ENCODE results near the gene FYB1. TPM values are rescaled to one million over a fixed set of nuclear protein-coding genes. Genes with fewer than 3 reads are reported as not detected.

FYB1 gene
- total and polyA plus RNA-seq, 2 experiments from 2014 or later: not detected

- TF ChIP-seq ZNF331 (CRISPR knock-in tag; IDR thresholded peaks at IDR 0.05; ENCODE audit: low read depth): no peak
- no peak for TF ChIP-seq POLR2AphosphoS5 (IDR thresholded peaks at IDR 0.05; ENCODE audit: low read depth)
- no peak for TF ChIP-seq NANOG (IDR thresholded peaks at IDR 0.05; ENCODE audit: borderline replicate concordance)
- TF ChIP-seq ETS1 (IDR thresholded peaks at IDR 0.05): no peak
- no peak for TF ChIP-seq ZNF462 (CRISPR knock-in tag; IDR thresholded peaks at IDR 0.05)
Observed at GRCh38 chr5:39209924-39210323, 9.4 kb downstream of the FYB1 start (continued).

- Histone ChIP-seq H4K20me1 (replicated peaks; ENCODE audit: insufficient read depth) (no peaks in the 10 kb centered on the region), H3K36me3 (ENCODE audit: insufficient read depth) (no peaks in the 10 kb centered on the region), H3K27me3 (ENCODE audit: insufficient read depth) (no peaks in the 10 kb centered on the region), H3K79me2 (replicated peaks; ENCODE audit: insufficient read depth) (no peaks in the 10 kb centered on the region), H2AFZ (no peak overlapping the region; the same call in 1 of the 2 replicates), H3K27ac (ENCODE audit: low read depth) (no peak overlapping the region), H3F3A (replicated peaks; ENCODE audit: low read depth) (no peaks in the 10 kb centered on the region), H3K9me2 (ENCODE audit: insufficient read depth) (no peaks in the 10 kb centered on the region), H3K4me3 (no peak overlapping the region), H3K4me2 (no peak overlapping the region), H3K4me1 (ENCODE audit: insufficient read depth) (peaks cover 8% of the 10 kb centered on the region; the same call in 1 of the 2 replicates)
- ATAC-seq: peak; percentile 45; the same call in 2 of the 3 replicates
- no peak for TF ChIP-seq CREB1 (CRISPR knock-in tag; IDR thresholded peaks at IDR 0.05; ENCODE audit: low read depth)
- Mint-ChIP-seq H3K36me3 (ENCODE audit: low read depth) (no peaks in the 10 kb centered on the region), H3K9me3 (no peaks in the 10 kb centered on the region), H3K27me3 (ENCODE audit: insufficient read depth, low read depth, poor library complexity) (no peaks in the 10 kb centered on the region), H3K4me1 (peaks cover 17% of the 10 kb centered on the region; the same call in 2 of the 3 replicates), H3K27ac (no peak overlapping the region), H3K4me3 (no peak overlapping the region)
- DNase-seq (ENCODE audit: low spot score): no peak
Observed at GRCh38 chr5:39208471-39208870, 10.9 kb downstream of the FYB1 start.

Data from GM23338 (cell line).